Psoas muscle (tissue), 8 donors: ENCODE results near the gene PRKN. TPM values are rescaled to one million over a fixed set of nuclear protein-coding genes. Genes with fewer than 3 reads are reported as not detected.

Source experiments
- ATAC-seq, 4 donors: fragments of 200-7000 bp; cut with Tn5 transposase; one replicate each; pipeline ENCODE4 v1.9.1; 2020; ENCODE audit warnings: moderate library complexity in 3 of 4, mild to moderate bottlenecking in 2 of 4
- DNase-seq, 2 donors: peaks; one replicate each; pipeline ENCODE4 v3.0.0-alpha.2; 2020
- H3K27ac ChIP-seq: fragments of 200-600 bp; one replicate; pipeline ENCODE4 v1.8.0; 2022
- H3K27me3 ChIP-seq, 3 donors: fragments of 200-600 bp in 1 of 3; one replicate each; pipeline versions ENCODE4 v1.6.1 to v1.8.0; 2013 to 2022; ENCODE audit warnings: low read length in 2 of 3, mild to moderate bottlenecking in 2 of 3, moderate library complexity in 1 of 3; ENCODE audit not compliant: insufficient read depth in 3 of 3
- H3K36me3 ChIP-seq, 2 donors: fragments of 200-600 bp in 1 of 2; one replicate each; pipeline versions ENCODE4 v1.6.1 to v1.8.0; 2013 to 2022; ENCODE audit warnings: low read depth in 1 of 2, mild to moderate bottlenecking in 1 of 2, moderate library complexity in 1 of 2; ENCODE audit not compliant: insufficient read depth in 1 of 2
- H3K4me1 ChIP-seq: fragments of 200-600 bp; one replicate; pipeline ENCODE4 v1.8.0; 2022
- H3K4me3 ChIP-seq: fragments of 200-600 bp; one replicate; pipeline ENCODE4 v1.8.0; 2022; ENCODE audit warnings: mild to moderate bottlenecking
- H3K9me3 ChIP-seq: fragments of 200-600 bp; one replicate; pipeline ENCODE4 v1.8.0; 2022
- WGBS, 3 donors: extraction: QIAGEN DNeasy Blood & Tissue Kit; methylation state at CpG; one replicate each; pipeline versions ENCODE4 v1.1.6 to v1.1.7; 2013; 5-methylcytosine and 5-hydroxymethylcytosine counted together
- intact Hi-C, 2 donors: fragments of 100-400 bp; cut with DNase I; formaldehyde crosslinking; loops; one replicate each; pipeline versions ENCODE4 v1.11.0 to v1.14.2; 2022
- polyA plus RNA-seq, 3 donors: library from polyadenylated mRNA; stranded (reverse); fragments of 200-250 nt; gene quantifications; one replicate each; pipeline ENCODE4 v1.2.3, GENCODE V29; 2013
- total RNA-seq, 4 donors: library from RNA; stranded (reverse); fragmentation: NEBNext Ultra II Directional in 2 of 4; extraction: Animal tissue kit (Norgen Biotek cat#: 25700) in 2 of 4; gene quantifications; one replicate each; pipeline versions ENCODE4 v1.2.1 to v1.2.4, GENCODE V29; 2021 to 2023
- TF ChIP-seq, protein P1 (sequence below): fragments of 200-600 bp; IDR thresholded peaks from one replicate; pipeline ENCODE4 v1.8.0; 2022; ENCODE audit warnings: antibody characterized with exemption
- donor health status: healthy with polysubstance abuse.
- donor health status: DM: no; HTN: no; CAD: no; lungs with moderate emphysema.
- donor health status: Bipolar disorder and iron deficiency.
- donor health status: healthy.
- donor health status: DM: yes; HTN: yes; CAD: no.
- donor health status: DM: no; HTN: no; CAD: no.
- donor health status: DM: no; HTN: no; CAD: no.
- donor health status: DM: yes; HTN: yes; CAD: no.

Gene PRKN
- total and polyA plus RNA-seq, 7 donors = 1.5 to 19.5 (median 11.7) TPM

DNA sequence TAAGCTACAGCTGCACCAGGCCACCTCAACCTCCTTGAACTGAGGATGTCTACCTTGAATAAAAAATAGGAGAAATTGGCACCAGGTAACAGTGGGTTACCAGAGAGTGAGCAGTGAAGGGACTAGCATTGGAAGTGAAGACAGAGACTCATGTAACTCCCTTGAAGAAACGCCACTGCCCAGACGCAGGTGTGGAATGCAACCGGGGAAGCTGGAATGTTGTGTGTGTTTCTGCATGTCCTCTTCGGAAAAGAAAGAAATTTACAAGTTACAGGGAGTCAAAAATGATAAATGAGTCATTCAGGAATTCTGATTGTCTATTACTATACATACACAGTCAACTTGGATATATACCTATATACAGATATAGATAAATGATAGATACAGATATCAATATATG is 939.0 kb downstream of the PRKN start:
- no peak overlapping the region for H3K27ac ChIP-seq
- DNase-seq (no peak), ATAC-seq (no peak)
- H3K9me3 ChIP-seq = no peaks in the 10 kb centered on the region
- no peaks in the 10 kb centered on the region for H3K27me3 ChIP-seq
- WGBS, 3 donors = 87 to 91% (median 89%) methylated on average over 4 of the region's 4 CpGs
- intact Hi-C loops = no loop called here
- no peaks in the 10 kb centered on the region for H3K36me3 ChIP-seq
- no peak overlapping the region for H3K4me3 ChIP-seq
- TF ChIP-seq, protein P1, sequence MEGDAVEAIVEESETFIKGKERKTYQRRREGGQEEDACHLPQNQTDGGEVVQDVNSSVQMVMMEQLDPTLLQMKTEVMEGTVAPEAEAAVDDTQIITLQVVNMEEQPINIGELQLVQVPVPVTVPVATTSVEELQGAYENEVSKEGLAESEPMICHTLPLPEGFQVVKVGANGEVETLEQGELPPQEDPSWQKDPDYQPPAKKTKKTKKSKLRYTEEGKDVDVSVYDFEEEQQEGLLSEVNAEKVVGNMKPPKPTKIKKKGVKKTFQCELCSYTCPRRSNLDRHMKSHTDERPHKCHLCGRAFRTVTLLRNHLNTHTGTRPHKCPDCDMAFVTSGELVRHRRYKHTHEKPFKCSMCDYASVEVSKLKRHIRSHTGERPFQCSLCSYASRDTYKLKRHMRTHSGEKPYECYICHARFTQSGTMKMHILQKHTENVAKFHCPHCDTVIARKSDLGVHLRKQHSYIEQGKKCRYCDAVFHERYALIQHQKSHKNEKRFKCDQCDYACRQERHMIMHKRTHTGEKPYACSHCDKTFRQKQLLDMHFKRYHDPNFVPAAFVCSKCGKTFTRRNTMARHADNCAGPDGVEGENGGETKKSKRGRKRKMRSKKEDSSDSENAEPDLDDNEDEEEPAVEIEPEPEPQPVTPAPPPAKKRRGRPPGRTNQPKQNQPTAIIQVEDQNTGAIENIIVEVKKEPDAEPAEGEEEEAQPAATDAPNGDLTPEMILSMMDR = no peak
- no peaks in the 10 kb centered on the region for H3K4me1 ChIP-seq

DNA sequence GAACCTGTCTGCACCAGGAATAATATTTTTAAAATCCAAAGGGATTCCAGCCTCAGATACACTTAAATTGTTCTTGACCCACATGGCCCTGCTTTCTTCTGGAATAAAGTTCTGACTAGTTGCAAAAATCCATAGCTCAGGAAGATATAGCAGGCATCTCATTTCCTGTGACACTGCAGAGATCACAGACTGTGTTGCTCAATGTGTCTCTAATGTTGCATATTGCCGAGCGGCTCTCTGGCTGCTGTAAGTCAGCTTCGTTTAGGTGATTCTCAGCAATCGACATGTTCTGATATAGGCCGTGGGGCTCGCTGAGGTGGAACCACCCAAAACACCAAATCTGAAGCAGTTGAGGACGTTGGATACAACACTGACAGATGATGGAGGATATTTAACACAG is 955.4 kb downstream of the PRKN start:
- TF ChIP-seq, protein P1 = no peak
- no peaks in the 10 kb centered on the region for H3K9me3 ChIP-seq
- intact Hi-C loops = no loop called here
- H3K4me3 ChIP-seq = no peak overlapping the region
- DNase-seq = no peak
- no peaks in the 10 kb centered on the region for H3K27me3 ChIP-seq
- no peak overlapping the region for H3K27ac ChIP-seq
- H3K4me1 ChIP-seq = no peaks in the 10 kb centered on the region
- 91 to 96% (median 93%) methylated on average over 7 of the region's 7 CpGs for WGBS, 3 donors
- no peak for ATAC-seq
- H3K36me3 ChIP-seq = no peaks in the 10 kb centered on the region

DNA sequence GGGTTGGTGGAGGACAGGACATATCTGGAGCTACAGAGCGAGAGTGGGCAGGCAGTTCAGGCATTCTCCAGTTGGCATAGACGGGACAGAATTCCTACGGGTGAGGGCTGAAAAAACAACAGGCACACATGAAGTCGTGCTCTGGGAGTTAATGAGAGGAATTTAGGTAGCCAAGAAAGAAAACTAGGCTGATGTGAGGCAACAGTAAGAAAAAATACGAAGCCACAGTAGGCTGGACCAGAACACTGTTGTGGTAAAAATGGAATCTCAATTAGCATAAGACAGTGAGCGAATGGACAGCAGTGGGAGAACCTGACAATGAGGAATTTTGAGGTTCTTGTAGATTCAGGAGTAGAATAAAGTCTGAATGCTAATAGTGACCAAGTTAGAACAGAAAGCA is 965.6 kb downstream of the PRKN start:
- Histone ChIP-seq H3K9me3 (no peaks in the 10 kb centered on the region), H3K27me3 (no peaks in the 10 kb centered on the region), H3K4me1 (no peaks in the 10 kb centered on the region), H3K27ac (no peak overlapping the region), H3K36me3 (no peaks in the 10 kb centered on the region), H3K4me3 (no peak overlapping the region)
- intact Hi-C loops = no loop called here
- 71 to 83% (median 74%) methylated on average over 6 of the region's 6 CpGs for WGBS, 3 donors
- TF ChIP-seq, protein P1 = no peak
- DNase-seq (no peak), ATAC-seq (no peak)

DNA sequence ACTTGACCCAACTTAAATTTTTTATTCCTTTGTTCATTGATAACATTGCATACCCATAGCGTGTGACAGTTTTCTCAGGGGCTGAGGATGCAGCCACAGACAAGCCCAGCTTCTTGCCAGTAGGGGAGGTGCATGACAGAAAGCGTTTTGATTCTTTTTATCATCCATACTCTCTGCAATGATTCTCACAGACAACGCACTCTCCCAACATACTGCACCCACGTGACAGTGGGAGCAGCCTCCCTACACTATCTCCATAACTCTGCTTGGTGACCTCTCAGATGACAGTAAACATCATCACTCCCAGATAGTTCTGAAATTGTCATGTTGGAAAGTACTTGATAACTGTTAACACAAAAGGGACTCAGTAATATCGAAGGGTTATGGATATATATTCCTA is 972.5 kb downstream of the PRKN start:
- Histone ChIP-seq H3K36me3 (no peaks in the 10 kb centered on the region), H3K27ac (no peak overlapping the region), H3K27me3 (no peaks in the 10 kb centered on the region), H3K4me1 (no peaks in the 10 kb centered on the region), H3K4me3 (no peak overlapping the region), H3K9me3 (no peaks in the 10 kb centered on the region)
- TF ChIP-seq, protein P1 = no peak
- no peak for DNase-seq
- ATAC-seq = no peak
- intact Hi-C loops = no loop called here
- 73% methylated on average over 5 of the region's 5 CpGs for WGBS, 3 donors

DNA sequence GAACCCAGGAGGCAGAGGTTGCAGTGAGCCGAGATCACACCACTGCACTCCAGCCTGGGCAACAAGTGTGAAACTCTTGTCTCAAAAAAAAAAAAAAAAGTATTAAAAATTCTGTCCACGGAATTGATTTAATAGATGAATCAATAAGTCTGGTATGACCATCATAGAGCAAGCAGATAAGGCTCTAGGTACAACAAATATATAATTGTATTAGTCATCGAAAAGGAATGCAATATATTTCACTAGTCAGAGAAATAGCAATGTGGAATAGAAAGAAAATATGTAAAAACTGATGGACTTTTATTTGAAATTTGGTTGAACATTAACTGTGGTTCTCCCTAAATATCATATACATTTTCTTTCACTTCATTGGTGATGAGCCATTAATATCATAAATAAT is 976.9 kb downstream of the PRKN start:
- Histone ChIP-seq H3K4me3 (no peak overlapping the region), H3K36me3 (no peaks in the 10 kb centered on the region), H3K4me1 (no peaks in the 10 kb centered on the region), H3K27ac (no peak overlapping the region), H3K9me3 (no peaks in the 10 kb centered on the region), H3K27me3 (no peaks in the 10 kb centered on the region)
- intact Hi-C loops = no loop called here
- TF ChIP-seq, protein P1 = no peak
- no peak for ATAC-seq
- DNase-seq = no peak
- WGBS, 3 donors = 94 to 97% (median 96%) methylated on average over 3 of the region's 3 CpGs
